22Rv1 (cell line): Measurements from ENCODE around the gene TANK.

ENCODE experiments used
- H3K27ac ChIP-seq: fragments of 450-650 bp; 2 replicates; pipeline ENCODE4 v1.5.1; 2017
- ZFX ChIP-seq: fragments of 450-650 bp; IDR thresholded peaks from 2 replicates; pipeline ENCODE4 v1.6.1; 2017; ENCODE audit warnings: antibody characterized with exemption, borderline replicate concordance
- TF ChIP-seq, protein P1 (sequence below): fragments of 450-650 bp; IDR thresholded peaks from 2 replicates; pipeline ENCODE4 v1.5.1; 2017; ENCODE audit warnings: mild to moderate bottlenecking

TANK gene

DNA sequence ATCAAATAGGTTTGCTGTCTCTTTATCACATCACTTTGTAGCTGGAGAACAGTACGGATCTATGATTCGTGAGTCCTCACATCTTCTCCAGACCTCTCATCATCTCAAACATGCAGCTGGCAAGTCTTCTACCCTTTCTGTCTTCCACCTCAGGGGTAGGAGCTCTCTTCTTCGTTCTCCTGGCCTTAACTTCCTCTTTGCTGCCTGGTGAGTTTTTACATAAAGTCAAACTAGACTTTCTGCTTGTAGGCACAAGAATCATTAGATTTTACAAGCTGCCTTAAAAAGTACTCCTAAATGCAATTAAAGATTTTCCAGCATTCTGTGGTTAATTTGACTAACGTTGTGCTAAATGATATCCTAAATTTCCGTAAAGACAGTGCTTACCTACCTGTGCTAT is 43.7 kb upstream of the TANK start:
- no peak overlapping the region for H3K27ac ChIP-seq
- TF ChIP-seq ZFX: no peak
- TF ChIP-seq, protein P1, sequence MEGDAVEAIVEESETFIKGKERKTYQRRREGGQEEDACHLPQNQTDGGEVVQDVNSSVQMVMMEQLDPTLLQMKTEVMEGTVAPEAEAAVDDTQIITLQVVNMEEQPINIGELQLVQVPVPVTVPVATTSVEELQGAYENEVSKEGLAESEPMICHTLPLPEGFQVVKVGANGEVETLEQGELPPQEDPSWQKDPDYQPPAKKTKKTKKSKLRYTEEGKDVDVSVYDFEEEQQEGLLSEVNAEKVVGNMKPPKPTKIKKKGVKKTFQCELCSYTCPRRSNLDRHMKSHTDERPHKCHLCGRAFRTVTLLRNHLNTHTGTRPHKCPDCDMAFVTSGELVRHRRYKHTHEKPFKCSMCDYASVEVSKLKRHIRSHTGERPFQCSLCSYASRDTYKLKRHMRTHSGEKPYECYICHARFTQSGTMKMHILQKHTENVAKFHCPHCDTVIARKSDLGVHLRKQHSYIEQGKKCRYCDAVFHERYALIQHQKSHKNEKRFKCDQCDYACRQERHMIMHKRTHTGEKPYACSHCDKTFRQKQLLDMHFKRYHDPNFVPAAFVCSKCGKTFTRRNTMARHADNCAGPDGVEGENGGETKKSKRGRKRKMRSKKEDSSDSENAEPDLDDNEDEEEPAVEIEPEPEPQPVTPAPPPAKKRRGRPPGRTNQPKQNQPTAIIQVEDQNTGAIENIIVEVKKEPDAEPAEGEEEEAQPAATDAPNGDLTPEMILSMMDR: no peak

DNA sequence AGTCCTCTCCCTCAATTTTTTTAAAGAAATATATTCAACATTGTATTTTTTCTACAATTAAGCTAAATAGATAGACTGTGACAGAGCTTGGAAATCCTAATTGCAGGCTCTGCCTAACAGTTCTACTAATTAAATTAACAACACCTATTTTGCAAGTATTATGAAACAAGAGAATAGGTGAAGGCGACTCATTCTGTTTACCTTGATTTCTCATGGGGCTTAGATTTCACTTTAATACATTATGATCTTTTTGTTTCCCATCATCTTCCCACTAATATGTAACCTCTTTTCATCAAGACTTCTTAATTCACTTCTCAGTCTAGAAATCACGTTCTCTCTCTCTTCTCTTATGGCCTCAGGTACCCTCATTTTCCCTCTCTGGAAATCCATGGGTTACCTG is 42.7 kb upstream of the TANK start:
- TF ChIP-seq, protein P1: no peak
- no peak for TF ChIP-seq ZFX
- no peak overlapping the region for H3K27ac ChIP-seq

DNA sequence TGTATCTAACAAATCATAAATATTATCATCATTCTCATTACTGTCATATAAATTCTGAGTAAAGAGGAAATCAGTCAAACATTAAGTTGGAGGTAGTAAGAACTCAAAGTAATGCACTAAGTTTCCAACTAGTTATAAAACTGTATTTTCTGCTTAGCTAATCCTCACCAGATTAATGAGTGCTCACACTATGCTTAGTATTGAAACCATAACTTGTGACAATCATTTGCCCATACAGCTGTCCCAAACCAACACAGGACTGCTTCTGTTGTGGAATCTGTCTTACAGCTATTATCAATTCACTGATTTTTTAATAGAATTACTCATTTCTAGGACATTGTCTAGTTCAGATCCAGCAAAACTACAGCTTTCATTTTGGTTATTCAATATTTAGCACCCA is 41.5 kb upstream of the TANK start:
- TF ChIP-seq, protein P1: no peak
- no peak for TF ChIP-seq ZFX
- H3K27ac ChIP-seq: no peak overlapping the region

- no peak overlapping the region for H3K27ac ChIP-seq
- TF ChIP-seq, protein P1: no peak
- TF ChIP-seq ZFX: no peak
Measured at GRCh38 chr2:161119483-161119882, 40.7 kb upstream of the TANK start.

GRCh38 chr2:161120775-161121174 is 39.5 kb upstream of the TANK start:
- H3K27ac ChIP-seq: no peak overlapping the region
- TF ChIP-seq, protein P1: no peak
- no peak for TF ChIP-seq ZFX

DNA sequence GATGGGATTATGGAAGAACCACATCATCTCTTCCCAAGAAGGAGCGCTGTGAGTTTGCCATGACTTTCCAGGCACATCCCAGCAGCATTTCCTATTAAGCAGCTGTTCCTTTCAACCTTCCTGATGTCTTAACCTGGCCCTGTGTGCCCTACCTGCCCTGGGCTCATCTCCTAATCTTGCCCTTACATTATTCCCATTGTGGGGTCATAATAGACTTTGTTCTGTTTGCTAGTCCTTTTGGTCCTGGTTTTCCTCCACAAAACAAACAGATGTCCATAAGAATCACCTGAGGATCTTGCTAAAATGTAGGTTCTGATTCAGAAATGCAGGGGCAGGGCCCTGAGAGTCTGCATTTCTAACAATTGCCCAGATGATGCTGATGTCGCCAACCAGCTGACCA is 38.6 kb upstream of the TANK start:
- TF ChIP-seq ZFX: no peak
- TF ChIP-seq, protein P1: no peak
- no peak overlapping the region for H3K27ac ChIP-seq

GRCh38 chr2:161122772-161123530 is 37.3 kb upstream of the TANK start:
- no peak overlapping the region for H3K27ac ChIP-seq
- TF ChIP-seq, protein P1: no peak
- TF ChIP-seq ZFX: no peak
